Ammon's horn (tissue), 1 donor: ENCODE measurements around the gene CTU2.
A peak's percentile ranks its signal among the peaks of the same experiment; 100 is the strongest.

ENCODE experiments used
- DNase-seq: peaks from one replicate; pipeline ENCODE4 v3.0.0-alpha.2; 2016; ENCODE audit warnings: low spot score

Gene CTU2

GRCh38 chr16:88743693-88744576 is 37.6 kb downstream of the CTU2 start:
- peak; percentile 67 for DNase-seq

- no peak for DNase-seq
Measured at GRCh38 chr16:88744577-88745521, 38.5 kb downstream of the CTU2 start.

- DNase-seq = no peak
Measured at GRCh38 chr16:88746506-88746905, 40.2 kb downstream of the CTU2 start.

- no peak for DNase-seq
Measured at GRCh38 chr16:88747588-88748301, 41.4 kb downstream of the CTU2 start.

- DNase-seq = no peak
Measured at GRCh38 chr16:88748364-88748763, 42.1 kb downstream of the CTU2 start.

GRCh38 chr16:88749358-88749757 is 43.1 kb downstream of the CTU2 start:
- no peak for DNase-seq

- DNase-seq = no peak
Measured at GRCh38 chr16:88750854-88751253, 44.6 kb downstream of the CTU2 start.

- no peak for DNase-seq
Measured at GRCh38 chr16:88752386-88753002, 46.2 kb downstream of the CTU2 start.

- no peak for DNase-seq
Measured at GRCh38 chr16:88753191-88753590, 46.9 kb downstream of the CTU2 start.

- DNase-seq = no peak
Measured at GRCh38 chr16:88753602-88754001, 47.3 kb downstream of the CTU2 start.

- no peak for DNase-seq
Measured at GRCh38 chr16:88754109-88754911, 48.0 kb downstream of the CTU2 start.

GRCh38 chr16:88754912-88755744 is 48.8 kb downstream of the CTU2 start:
- no peak for DNase-seq

- DNase-seq = no peak
Measured at GRCh38 chr16:88755745-88756443, 49.6 kb downstream of the CTU2 start.

GRCh38 chr16:88758227-88758943 is 52.1 kb downstream of the CTU2 start:
- no peak for DNase-seq

GRCh38 chr16:88758944-88759244 is 52.6 kb downstream of the CTU2 start:
- DNase-seq = no peak

- DNase-seq = no peak
Measured at GRCh38 chr16:88759245-88759975, 53.1 kb downstream of the CTU2 start.

- DNase-seq = no peak
Measured at GRCh38 chr16:88759976-88760350, 53.7 kb downstream of the CTU2 start.
